Mucosa of descending colon (tissue), 3 donors: ENCODE data around the gene ARRDC5. TPM values are rescaled to one million over a fixed set of nuclear protein-coding genes. Genes with fewer than 3 reads are reported as not detected.

Source experiments
- ATAC-seq: fragments of 200-7000 bp; cut with Tn5 transposase; one replicate; pipeline ENCODE4 v1.9.1; 2020; ENCODE audit warnings: mild to moderate bottlenecking, moderate library complexity
- DNase-seq, 3 donors: peaks; one replicate each; pipeline ENCODE4 v3.0.0-alpha.2; 2020
- H3K36me3 ChIP-seq: fragments of 200-600 bp; one replicate; pipeline ENCODE4 v1.8.0; 2021; ENCODE audit warnings: low read depth, mild to moderate bottlenecking
- H3K4me1 ChIP-seq: fragments of 200-600 bp; one replicate; pipeline ENCODE4 v1.8.0; 2021; ENCODE audit warnings: low read depth, mild to moderate bottlenecking
- H3K4me3 ChIP-seq: fragments of 200-600 bp; one replicate; pipeline ENCODE4 v1.8.0; 2021; ENCODE audit warnings: mild to moderate bottlenecking
- H3K9me3 ChIP-seq: fragments of 200-600 bp; one replicate; pipeline ENCODE4 v1.8.0; 2021; ENCODE audit warnings: mild to moderate bottlenecking
- intact Hi-C, 2 donors: fragments of 100-400 bp; cut with DNase I in 1 of 2; cut with micrococcal nuclease in 1 of 2; formaldehyde crosslinking; loops; one replicate each; pipeline versions ENCODE4 v1.11.0 to v1.11.1; 2022; cut with DNase I, micrococcal nuclease
- total RNA-seq, 3 donors: library from RNA; stranded (reverse); fragmentation: NEBNext Ultra II Directional in 2 of 3; extraction: Animal tissue kit (Norgen Biotek cat#: 25700) in 2 of 3; gene quantifications; one replicate each; pipeline versions ENCODE4 v1.2.1 to v1.2.4, GENCODE V29; 2021 to 2023
- TF ChIP-seq, protein P1 (sequence below): fragments of 200-600 bp; IDR thresholded peaks from one replicate; pipeline ENCODE4 v1.8.0; 2022; ENCODE audit warnings: antibody characterized with exemption, mild to moderate bottlenecking
- donor health status: DM: no; HTN: no; CAD: no; lungs with moderate emphysema.
- donor health status: DM: no; HTN: no; CAD: no.
- donor health status: DM: no; HTN: yes; CAD: no.

The ARRDC5 gene
- total RNA-seq, 3 donors from 2014 or later, result 0.22 to 0.70 TPM; not detected in 1

DNA sequence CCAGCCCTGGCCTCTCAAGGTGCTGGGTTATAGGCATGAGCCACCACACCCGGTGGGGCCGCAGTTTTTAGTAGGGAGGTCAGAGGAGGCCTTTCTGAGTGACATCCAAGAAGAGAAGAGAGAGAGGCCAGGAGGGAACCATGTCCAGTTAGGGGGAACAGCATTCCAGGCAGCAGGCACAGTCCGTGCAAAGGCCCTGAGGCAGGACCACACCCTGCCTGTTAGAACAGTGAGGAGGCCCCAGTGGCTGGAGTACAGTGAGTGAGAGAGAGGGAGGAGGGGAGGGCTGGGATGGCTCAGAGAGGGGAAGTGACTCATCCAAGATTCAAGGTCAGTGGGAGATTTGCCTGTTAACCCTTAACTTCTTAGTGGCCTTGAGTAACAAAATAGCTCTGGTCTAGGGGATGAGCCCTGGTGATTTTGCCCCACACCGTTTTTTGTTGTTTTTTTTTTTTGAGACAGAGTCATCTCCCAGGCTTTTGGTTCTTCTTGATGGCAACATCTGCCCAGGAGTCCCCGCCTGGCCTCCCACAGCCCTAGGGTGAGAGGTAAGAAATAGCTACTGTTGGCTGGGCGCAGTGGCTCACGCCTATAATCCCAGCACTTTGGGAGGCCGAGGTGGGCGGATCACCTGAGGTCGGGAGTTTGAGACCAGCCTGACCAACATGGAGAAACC, 32.5 kb downstream of the ARRDC5 start:
- TF ChIP-seq, protein P1, sequence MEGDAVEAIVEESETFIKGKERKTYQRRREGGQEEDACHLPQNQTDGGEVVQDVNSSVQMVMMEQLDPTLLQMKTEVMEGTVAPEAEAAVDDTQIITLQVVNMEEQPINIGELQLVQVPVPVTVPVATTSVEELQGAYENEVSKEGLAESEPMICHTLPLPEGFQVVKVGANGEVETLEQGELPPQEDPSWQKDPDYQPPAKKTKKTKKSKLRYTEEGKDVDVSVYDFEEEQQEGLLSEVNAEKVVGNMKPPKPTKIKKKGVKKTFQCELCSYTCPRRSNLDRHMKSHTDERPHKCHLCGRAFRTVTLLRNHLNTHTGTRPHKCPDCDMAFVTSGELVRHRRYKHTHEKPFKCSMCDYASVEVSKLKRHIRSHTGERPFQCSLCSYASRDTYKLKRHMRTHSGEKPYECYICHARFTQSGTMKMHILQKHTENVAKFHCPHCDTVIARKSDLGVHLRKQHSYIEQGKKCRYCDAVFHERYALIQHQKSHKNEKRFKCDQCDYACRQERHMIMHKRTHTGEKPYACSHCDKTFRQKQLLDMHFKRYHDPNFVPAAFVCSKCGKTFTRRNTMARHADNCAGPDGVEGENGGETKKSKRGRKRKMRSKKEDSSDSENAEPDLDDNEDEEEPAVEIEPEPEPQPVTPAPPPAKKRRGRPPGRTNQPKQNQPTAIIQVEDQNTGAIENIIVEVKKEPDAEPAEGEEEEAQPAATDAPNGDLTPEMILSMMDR, result no peak
- peak; percentile 63 for ATAC-seq
- H3K9me3 ChIP-seq, result no peaks in the 10 kb centered on the region

DNA sequence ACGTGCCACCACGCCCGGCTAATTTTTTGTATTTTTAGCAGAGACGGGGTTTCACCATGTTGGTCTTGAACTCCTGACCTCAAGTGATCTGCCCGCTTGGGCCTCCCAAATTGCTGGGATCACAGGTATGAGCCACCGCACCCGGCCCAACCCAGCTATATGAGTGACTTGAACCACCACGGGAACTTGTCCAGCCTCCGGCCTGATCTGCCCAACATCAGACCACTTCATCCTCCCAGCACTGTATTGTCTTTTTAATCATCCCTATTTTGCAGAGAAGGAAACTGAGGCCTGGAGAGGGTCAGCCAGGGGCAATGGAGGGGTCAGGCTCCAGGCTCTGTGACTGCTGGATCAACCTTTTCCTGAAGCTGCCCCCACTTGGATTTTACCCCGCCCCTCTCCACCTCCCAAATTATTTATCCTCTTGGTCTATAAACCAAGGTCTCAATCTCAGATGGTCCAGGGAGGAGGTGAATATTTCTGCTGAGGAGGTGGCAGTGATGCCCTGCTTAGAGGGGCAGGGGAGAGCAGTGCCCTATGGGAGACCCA, 34.3 kb downstream of the ARRDC5 start:
- intact Hi-C loops, result no loop called here
- Histone ChIP-seq H3K4me3 (no peak overlapping the region), H3K4me1 (peaks cover 8% of the 10 kb centered on the region), H3K9me3 (no peaks in the 10 kb centered on the region), H3K36me3 (no peaks in the 10 kb centered on the region)
- TF ChIP-seq, protein P1, result no peak
- ATAC-seq, result no peak
- peak in 2 of 3 donors; percentile 42 to 62 for DNase-seq

More for the DNA sequence above, 32.5 kb downstream of the ARRDC5 start:
- Histone ChIP-seq H3K36me3 (no peaks in the 10 kb centered on the region), H3K4me3 (no peak overlapping the region), H3K4me1 (peaks cover 8% of the 10 kb centered on the region)
- intact Hi-C loops, result loop anchor here (5.0 kb wide), 2 partner anchors 42 to 162 kb away; no protein-coding TSS in a partner anchor
- DNase-seq, result peak; percentile 47 to 69 (median 60)

DNA sequence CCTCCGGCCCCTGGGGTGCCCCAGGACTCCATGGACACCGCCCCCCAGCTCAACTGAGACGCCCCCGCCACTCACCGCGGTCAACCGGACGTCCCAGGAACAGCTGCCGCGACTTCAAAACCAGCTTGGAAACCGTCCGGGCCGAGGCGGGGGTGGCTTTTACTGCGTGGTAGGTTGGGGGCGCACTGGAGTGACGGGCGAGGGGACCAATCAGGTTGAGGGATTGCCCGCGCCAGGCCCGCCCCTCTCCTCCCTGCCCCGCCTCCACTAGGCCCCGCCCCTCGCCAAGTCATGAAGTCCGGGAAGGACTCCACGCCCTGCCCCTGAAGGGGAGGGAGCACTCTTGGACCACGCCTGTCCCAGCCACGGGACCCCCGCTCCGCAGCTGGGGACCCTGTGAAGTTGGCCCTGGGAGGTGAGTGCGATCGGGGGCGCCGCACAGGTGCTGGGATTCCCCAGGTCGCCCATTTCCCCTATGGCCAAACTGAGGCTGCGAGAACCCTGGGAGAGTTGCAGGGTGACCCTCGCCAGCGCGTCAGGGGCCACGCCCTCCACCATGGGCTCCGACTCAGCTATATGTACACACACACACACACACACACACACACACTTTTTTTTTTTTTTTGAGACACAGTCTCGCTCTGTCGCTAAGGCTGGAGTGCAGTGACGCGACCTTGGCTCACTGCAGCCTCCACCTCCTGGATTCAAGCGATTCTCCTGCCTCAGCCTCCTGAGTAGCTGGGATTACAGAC, 35.0 kb downstream of the ARRDC5 start, which contains the start of gene PLIN3:
Gene PLIN3 (minus strand): TSS at position 134 of the 752 bp plus-strand sequence. CDS start 6,273 bp downstream, outside the sequence.
- ATAC-seq (peak; percentile 95), DNase-seq (peak; percentile 97 to 98 (median 98))
- Histone ChIP-seq H3K4me3 (peak within 1 kb of the TSS; percentile 67), H3K9me3 (no peaks in the 10 kb centered on the region), H3K36me3 (no peaks in the 10 kb centered on the region), H3K4me1 (peaks cover 8% of the 10 kb centered on the region)
- intact Hi-C loops, result no loop called here
- TF ChIP-seq, protein P1, result no peak

DNA sequence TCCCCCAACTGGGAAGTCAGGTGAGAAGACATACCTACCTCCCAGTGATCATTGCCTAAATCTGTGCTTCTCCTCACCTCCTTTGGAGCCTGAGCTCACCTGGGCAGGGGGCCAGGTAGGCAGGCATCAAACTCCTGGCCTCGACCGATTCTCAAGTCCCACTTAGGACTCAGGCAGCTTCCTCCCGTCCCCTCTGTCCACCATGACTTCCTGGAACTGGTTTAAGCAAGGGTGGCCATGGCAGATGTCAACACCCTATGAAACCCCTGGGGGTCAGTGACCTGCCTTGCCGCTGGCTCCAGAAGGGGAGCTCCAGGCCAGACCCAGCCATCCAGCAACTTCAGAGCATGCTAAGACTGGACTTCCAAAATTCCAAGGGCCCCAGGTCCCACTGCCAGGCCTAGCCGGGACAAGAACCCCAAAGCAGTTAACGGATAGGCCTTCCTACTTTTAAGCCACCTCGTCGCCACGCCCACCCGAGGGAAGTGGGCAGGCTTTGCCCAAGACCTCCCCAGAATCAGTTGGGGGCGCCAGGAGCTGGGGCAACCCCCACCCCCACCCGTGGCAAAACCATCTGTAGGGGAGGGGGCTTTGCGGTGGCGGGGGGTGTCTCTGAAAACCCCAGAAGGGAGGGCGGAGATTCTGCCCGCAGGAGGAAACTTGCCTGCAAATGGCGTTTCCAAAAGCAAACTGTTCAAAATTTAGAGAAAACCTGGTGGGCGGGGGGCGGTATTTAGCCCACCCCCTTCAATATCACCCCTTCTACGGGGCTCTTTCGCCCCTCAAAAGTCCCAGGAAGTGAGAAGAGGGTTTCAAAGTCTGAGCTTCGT, 35.9 kb downstream of the ARRDC5 start:
- Histone ChIP-seq H3K4me1 (peaks cover 9% of the 10 kb centered on the region), H3K4me3 (peak overlapping the region; percentile 67), H3K9me3 (no peaks in the 10 kb centered on the region), H3K36me3 (no peaks in the 10 kb centered on the region)
- ATAC-seq (peak; percentile 14), DNase-seq (peak; percentile 71 to 86 (median 74))
- intact Hi-C loops, result no loop called here
- TF ChIP-seq, protein P1, result no peak

DNA sequence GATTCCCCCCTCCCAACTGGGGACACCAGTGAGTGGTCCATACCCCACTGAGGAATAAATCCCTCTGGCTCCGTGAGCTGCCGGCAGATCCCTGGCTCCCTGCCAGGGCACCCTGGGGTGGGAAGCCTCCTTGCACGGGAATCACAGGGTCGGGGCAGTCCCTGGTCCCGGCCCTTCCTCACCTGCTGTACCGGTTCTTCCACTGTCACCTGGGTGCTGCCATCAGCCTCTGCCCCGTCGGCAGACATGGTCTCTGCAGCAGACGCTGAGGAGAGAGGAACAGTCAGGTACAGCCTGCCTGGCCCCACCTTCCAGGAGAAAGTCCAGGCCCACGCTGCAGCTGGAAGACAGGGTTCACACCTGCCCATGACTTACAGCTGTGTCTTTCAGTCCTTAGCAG, 41.5 kb downstream of the ARRDC5 start:
- DNase-seq (peak; percentile 84 to 88 (median 85)), ATAC-seq (peak; percentile 98)
- Histone ChIP-seq H3K36me3 (no peaks in the 10 kb centered on the region), H3K4me1 (peaks cover 14% of the 10 kb centered on the region), H3K4me3 (no peak overlapping the region), H3K9me3 (no peaks in the 10 kb centered on the region)
- TF ChIP-seq, protein P1, result no peak
- intact Hi-C loops, result no loop called here
